ENCODE results near the gene ZC3H13. TPM values are rescaled to one million over a fixed set of nuclear protein-coding genes. Genes with fewer than 3 reads are reported as not detected.
A peak's percentile ranks its signal among the peaks of the same experiment; 100 is the strongest.

ZC3H13 gene
- total RNA-seq, 1 experiment from 2014 or later, result 11.1 TPM

DNA sequence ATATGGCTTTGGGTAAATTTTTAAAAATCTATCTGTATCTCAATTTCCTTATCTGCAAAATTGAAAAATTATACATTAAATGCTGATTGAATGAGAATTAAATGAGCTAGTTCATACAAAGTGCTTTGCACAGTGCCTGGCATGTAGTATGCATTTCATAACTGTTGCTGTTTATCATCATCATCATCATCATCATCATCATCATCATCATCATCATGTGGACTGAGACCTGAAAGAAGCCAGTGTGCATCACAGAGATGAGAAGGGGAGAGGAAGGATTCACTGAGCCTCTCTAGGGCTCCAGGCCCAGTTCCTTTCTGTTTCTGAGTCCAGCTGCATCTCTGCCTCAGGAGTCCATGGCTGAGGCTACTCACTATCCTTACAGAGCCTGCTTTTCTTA, 6.9 kb upstream of the ZC3H13 start:
- DNase-seq (ENCODE audit: low read depth), result no peak

DNA sequence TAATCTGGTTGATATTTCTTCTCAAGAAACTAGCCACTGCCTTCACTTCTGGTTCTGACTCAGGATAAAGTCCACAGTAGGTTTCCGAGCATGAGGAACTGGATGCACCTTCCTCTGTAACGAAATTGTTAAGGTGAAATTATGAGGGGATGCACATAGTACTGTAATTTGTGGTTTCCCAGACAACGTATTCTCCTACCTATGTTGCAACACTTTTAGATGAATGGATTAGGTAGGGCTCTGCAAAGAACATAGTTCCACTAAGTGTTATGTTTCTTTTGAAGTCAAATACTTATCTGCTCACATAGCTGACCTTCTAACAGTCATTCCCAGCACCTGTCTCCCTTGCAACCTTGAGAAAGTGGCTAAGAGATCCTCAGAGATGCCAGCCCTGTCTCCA, 5.7 kb upstream of the ZC3H13 start:
- DNase-seq (ENCODE audit: low read depth), result no peak

DNA sequence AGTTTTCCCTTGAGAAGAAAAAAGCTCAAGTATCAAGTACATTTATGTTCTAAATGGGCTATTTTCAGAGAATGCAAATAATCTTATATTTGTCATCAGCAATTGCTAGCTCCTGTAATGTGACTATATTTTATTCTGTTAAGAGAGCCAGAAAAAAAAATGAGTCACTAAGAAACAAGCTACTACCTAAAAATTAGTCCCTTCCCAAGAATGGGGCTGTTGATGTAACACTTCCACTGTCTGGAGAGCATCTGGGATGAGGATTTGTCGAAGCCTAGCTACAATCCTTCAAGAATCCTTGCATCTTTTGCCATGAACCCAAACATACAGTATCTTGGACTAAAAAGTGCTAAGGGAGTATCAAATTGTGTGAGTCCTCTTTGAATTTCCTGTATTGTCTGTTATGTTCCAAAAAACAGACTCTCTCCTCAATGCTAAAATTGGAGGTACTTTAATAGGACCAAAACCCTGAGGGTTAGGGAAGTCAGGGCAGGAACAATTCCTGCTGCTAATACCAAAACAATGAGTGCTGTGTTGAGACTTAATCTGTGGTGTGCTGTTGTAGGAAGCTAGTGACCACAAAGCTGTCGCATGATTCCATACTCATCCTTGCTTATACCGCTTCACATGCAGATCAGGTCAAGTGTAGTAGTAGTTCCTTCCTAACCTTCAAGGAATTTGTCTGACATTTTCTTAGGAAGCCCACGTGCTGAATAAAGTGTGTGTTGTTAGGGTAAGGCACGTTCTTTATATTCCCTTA, 4.9 kb upstream of the ZC3H13 start:
- peak; percentile 75 for DNase-seq (ENCODE audit: low read depth)

DNA sequence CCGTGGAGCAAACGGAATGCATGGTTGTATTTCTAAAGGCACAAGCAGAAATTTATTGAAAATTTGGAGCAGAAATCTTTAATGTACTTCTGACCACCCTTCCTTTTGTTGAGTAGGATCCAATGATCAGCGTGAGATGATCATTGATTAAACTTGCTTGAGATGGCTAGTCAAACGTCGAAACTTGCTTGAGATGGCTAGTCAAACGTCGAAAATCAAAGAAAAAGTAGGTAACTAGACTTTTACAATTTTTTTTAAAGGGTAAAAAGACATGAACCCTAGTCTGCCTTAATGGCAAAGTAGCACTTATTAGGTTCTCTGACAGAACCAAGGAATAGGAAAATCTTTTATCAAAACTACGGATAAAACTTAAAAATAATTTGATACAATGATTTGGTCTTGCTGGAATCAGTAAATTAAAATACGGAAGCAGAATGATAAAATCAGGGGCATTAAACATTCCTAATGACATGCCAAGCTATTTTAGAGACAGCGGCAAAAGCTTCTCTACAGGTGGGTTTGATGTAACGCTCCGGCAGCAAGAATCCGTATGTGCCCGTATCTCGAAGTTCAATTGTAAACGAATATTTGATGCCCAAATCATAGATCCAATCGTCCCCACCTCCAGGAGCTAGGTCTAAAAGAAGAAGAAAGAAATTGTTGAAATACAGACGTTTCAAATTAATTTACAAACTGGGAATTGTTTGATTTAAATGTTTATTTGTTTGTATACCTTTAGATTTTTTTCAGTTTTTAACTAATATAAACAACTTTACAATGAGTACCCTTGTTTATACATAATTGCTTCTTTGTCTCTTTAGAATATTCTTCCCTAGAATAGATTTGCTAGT, 841 bp upstream of the ZC3H13 start:
- no peak for DNase-seq (ENCODE audit: low read depth)

DNA sequence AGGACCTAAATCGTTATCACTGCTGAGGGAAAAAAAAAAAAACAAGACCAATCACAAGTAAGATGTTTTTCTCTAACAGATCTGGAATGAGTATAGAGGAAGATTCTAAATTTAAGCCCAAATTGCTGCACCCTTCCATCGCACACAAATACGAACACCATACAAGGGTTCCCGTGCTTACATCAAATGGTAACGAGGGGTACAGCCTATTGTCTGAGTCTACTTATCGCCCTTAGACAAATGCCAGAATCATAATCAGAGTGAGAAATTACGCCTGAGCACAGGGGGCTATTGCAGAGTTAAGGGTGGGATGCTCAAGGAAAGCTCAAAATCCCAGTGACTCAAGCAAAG, 603 bp downstream of the ZC3H13 start:
- no peak for DNase-seq (ENCODE audit: low read depth)

DNA sequence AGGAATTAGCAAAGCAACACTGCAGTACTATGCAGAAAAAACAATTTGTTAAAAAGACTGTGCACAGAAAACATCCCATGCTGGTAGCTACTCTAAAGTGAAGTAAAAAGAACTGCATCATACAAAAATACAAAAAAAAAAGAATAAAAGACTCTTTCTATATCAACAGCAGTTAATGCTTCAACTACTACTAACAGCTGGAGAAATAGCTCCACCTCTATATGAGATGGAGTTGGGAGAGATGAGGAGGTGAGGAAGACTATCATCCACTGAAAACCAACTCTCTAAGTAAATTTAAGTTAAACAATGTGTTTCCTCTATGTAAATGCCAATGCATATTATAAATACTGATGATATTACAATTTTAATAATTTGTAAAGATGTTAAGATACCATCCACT, 1.8 kb downstream of the ZC3H13 start:
- no peak for DNase-seq (ENCODE audit: low read depth)

DNA sequence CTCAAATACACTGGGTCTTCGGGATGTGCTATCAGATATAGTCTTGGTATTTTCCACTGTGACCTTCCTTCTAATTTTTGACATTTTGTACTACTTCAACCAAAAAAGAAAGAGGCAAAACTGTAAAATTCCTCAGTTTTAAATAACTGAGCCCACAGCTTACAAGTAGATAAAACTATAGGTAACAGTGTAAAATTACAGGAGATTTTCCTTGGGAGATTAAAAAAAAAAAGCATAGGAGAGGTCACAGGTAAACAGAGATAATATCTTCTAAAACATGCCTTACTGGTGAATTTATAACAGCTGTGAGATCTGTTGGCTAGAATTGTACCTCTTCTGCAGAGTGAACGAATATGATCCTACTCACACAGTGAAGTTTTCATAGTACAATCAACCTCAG, 7.1 kb downstream of the ZC3H13 start:
- DNase-seq (ENCODE audit: low read depth), result no peak

DNA sequence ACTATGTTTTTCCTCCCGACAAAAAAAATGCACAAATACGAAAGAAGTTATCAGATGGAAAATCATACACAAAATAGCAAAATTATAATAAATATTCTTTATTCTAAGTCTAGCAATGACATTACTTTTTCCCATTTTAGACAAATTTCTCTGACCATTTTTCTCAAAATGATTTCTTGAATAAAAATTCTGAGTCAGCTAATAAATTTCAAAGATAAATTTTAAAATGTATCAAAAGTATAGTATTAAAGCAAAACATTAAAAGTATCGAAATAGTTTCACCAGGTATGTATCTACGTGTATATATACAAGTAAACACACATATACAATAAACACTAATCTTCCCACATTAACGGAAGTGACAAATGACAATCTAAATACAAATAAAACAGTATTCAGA, 8.9 kb downstream of the ZC3H13 start:
- no peak for DNase-seq (ENCODE audit: low read depth)

DNA sequence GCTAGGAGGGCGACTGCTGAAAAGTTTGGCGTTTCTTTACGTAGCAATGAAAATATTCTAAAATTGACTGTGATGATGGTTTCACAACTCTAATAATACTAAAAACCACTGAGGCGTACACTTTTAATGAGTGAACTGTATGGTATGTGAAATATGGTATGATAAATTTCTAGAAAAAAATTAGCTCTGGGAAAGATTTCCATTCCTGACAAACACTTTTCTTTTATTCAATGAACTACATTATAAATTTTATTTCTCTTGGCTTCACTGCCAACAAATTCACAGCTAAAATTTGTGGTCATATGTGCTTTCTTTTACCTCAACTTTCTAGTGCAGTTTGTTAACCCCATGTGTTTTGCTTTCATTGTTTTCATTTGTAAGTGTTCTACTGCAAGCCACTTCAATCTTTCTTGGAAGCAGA, 11.1 kb downstream of the ZC3H13 start:
- DNase-seq (ENCODE audit: low read depth), result no peak

DNA sequence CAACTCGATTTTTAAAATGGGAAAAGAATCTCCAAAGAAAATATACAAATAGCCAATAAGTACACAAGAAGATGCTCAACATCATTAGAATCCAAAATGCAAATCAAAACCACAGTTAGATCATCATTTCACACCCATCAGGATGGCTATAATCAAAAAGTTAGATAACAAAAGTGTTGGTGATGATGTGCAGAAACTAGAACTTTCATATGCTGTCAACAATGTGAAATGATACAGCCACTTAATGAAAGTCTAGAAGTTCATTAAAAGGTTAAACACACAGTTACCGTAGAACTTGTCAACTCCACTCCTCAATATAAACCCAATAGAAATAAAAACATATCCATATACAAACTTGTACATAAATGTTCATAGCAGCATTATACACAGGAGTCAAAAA, 11.8 kb downstream of the ZC3H13 start:
- no peak for DNase-seq (ENCODE audit: low read depth)

DNA sequence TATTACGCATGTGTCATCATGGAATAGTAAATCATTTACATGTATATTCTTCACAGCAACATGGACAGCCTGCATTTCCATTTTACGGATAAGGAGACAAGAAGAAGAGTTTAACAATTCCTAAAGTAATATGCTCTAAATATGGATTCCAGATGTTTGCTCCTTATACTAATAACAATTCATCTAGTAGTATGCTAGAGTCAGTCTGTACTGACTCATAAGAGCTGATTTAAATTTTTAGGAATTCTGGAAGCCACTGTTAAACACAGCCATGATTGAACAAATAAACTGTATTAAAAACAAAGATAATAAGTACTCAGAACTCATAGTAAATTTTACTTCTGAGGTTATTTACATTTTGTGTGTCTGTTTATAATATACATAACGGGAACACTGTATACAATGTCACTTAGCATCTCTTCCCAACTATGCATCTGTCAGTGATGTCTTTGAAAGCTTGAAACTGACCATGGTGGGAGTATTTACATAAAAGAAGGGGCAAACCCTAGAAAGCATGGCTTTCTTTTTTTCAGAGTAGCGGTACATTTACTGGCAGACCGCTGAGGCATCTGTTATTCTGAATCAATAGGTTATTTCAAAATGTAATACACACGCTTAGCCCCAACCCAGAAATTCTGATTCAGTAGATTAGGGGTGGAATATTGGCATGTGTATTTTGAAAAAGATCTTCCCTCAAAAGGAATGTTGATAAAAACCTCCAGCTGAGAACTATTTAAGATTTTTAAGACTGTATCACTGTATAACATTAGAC, 12.9 kb downstream of the ZC3H13 start:
- no peak for DNase-seq (ENCODE audit: low read depth)

DNA sequence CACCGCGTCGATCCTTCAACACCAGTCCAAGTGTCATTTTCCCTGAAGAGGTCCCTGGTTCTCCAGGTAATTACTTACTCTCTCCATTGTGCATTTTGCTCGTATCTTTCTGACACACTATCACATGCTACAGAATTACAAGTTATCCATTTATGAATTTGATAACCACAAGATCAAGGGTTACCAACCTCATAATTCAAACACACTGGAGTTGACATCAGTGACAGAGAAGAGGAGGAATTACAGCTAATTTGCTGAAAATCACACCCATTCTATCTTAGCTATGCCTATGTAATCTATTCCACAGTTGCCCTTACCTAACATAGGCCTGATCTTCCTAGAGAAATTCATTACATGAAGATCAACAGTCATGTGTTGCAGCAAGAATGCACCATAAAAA, 14.2 kb downstream of the ZC3H13 start:
- DNase-seq (ENCODE audit: low read depth), result no peak

DNA sequence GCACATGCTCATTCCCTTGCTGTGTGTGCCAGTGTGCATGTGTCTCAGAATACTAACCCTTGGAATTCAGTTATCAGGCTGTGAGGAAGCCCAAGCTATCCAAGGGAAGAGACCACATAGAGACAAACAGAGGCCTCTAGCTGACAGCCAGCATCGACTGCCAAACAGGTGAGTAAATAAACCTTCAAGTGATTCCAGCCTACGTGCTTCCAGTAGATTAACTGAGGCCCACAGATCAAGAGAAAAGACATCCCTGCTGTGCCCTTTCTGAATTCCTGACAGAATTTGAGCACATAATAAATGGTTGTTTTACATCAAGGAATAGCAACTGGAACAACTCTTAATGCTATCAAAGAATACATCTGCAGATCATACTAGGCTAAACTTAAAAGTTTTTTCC, 17.5 kb downstream of the ZC3H13 start:
- no peak for DNase-seq (ENCODE audit: low read depth)

DNA sequence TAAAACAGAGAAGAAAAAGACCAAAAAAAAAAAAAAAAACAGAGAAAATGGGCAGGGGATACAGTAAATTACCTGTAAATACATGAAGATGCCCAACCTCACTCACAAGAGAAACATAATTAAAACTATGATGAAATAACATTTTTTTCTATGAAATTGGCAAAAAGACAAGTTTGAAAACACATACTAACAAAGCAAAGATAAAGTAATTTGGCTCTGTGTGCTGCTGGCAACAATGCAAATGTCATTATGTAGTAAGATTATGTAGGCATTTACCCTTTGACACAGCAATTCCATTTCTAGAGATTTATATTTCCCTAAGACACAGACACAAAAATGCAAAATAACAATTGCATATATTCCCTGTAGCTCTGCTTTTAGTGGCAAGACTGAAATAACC, 20.2 kb downstream of the ZC3H13 start:
- no peak for DNase-seq (ENCODE audit: low read depth)

DNA sequence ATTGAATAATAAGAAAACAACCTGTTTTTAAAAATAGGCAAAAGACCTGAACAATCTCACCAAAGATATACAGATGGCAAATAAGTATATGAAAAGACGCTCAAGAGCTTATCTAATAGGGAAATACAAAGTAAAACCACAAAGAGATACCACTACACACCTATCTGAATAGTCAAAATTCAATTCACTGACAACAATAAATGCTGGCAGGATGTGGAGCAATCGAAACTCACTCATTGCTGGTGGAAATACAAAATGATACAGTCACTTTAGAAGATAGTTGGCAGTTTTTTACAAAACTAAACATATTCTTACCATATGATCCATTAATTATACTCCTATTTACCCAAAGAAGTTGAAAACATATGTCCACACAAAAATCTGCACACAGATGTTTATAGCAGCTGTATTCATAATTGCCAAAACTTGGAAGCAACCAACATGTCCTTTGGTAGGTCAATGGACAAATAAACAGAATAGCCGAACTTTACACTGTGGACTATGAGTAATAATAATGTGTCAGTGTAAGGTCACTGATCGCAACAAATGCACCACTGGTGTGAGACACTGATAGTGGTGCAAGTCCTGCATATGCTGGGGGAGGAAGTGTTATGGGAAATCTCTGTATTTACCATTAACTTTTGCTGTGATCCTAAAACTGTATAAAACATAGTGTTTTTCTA, 20.8 kb downstream of the ZC3H13 start:
- no peak for DNase-seq (ENCODE audit: low read depth)

DNA sequence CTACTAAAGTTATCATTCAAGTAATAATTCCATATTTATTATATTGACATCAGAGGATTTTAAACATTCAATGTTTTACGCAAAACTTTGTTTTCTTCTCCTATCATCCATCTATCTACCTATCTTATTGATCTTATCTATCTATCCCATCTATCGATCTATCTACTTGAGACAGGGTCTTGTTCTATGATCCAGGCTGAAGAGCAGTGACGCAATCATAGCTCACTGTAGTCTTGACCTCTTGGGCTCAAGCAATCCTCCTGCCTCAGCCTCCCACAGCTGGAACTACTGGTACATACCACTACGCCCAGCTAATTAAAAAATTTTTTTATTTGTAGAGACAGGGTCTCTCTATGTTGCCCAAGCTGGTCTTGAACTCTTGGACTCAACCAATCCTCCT, 27.4 kb downstream of the ZC3H13 start:
- no peak for DNase-seq (ENCODE audit: low read depth)

DNA sequence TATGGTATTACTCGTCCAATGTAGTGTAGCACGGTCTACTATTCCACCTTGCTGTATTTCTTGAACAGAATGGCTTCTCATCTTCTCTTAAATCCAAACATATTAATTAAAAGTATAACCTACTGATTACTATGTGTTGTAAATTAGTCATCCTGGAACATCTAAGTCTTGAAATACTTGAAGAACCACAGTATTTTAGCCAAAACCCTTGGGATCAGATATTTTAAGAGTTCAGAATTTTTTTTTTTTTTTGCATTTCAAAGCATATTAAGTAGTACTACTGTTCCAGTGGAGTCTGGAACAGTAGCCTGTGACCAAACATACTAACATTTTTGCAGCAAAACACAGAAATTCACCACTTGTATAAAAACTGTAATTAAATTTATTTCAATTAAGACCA, 30.1 kb downstream of the ZC3H13 start:
- no peak for DNase-seq (ENCODE audit: low read depth)

DNA sequence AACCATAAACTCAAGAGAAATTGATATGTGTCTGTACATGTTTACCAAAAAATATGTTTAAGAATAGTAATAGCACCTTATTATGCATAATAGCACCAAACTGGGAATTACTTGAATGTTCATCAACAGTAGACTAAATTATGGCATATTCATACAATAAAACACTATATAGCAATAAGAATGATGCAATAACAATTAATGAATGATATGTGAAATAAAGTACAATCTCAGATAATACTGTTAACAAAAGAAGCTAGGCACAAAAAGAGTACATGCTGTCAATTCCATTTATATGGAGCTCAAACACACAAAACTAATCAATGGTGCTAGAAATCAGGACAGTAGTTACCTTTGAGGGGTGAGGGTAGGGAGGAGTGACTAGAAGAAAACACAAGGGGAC, 36.3 kb downstream of the ZC3H13 start:
- DNase-seq (ENCODE audit: low read depth), result no peak

DNA sequence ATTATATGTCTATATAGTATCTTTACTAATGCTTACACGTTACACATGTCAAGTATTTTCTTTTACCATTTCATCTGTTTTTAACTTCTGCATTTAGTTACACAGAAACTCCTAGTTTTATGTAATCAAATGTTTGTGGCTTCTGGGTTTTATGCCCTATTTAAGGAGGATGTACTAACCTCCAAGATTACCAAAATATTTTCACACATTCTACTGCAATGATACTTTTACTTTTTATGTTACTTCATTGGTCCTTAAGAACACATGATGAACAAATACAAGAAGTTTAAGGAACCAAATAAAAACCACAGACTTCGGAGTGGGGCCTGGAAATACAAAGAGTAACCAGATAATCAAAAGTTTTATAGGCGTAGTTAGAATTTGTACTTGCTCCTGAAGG, 37.2 kb downstream of the ZC3H13 start:
- no peak for DNase-seq (ENCODE audit: low read depth)

DNA sequence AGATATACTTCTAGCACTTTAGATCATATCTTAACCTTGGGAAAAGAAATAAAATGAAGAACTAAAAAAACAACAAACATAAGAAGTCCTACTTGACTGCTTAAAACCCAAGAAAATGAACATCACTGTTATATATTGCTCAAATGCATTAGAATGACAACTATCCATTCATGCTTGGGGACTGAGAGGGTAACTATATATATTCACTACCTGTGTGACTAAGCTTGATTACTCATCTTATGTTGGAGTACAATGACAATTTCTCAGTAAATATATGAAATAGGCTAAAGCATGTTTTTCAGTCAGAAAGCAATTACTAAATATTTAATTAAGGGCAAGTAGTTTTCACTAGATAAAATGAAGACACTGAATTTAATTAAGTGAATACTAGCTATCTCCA, 40.1 kb downstream of the ZC3H13 start:
- DNase-seq (ENCODE audit: low read depth), result no peak

DNA sequence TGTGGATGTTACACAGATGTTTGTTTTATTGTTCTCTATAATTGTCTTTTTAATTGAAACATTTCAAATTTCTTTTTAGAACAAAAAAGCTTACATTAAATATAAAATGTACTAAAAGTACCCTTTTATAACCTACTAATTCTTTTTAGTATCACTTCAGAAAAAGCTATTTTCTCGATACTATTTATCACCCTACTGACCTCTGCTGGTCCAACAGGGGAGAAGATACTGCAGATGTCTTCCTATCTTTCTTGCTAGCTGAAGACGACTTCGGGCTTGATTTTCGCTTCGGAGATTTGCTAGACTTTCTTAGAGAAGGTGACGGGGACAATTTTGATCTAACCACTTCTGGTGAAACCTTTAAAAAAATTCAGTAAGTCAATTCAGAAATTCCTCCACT, 42.4 kb downstream of the ZC3H13 start:
- peak; percentile 3 for DNase-seq (ENCODE audit: low read depth)

DNA sequence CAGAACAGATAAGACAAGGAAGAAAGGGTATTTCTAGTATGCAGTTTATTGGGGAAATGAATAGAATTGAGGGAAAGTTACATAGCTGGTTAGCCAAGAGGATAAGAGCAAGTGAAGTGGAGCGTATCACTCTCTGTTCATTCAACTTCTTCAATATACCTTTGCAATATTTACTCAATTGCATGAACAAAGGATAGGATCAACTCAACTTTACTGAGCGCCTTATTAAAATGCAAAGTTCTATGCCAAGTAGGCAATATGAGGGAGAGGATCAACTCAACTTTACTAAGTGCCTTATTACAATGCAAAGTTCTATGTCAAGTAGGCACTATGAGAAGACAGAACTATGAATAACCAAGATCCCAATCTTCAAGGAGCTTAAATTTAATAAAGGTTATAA, 43.9 kb downstream of the ZC3H13 start:
- DNase-seq (ENCODE audit: low read depth), result no peak
